Ovary (tissue), 9 donors: ENCODE measurements around the gene PTPN7. TPM values are rescaled to one million over a fixed set of nuclear protein-coding genes. Genes with fewer than 3 reads are reported as not detected.

Experiments
- DNase-seq, 5 donors: peaks; one replicate each; pipeline ENCODE4 v3.0.0-alpha.2; 2019 to 2020
- H3K27ac ChIP-seq, 2 donors: fragments of 200-600 bp; one replicate each; pipeline versions ENCODE4 v1.5.1 to v1.8.0; 2019 to 2022
- H3K27me3 ChIP-seq: fragments of 200-600 bp; one replicate; pipeline ENCODE4 v1.8.0; 2022
- H3K36me3 ChIP-seq: fragments of 200-600 bp; sonication (generic); one replicate; pipeline ENCODE4 v1.5.1; 2019
- H3K4me1 ChIP-seq: one replicate; pipeline ENCODE4 v1.8.1; 2013; ENCODE audit warnings: mild to moderate bottlenecking, moderate library complexity; ENCODE audit not compliant: insufficient read depth
- H3K4me3 ChIP-seq: fragments of 200-600 bp; sonication (generic); one replicate; pipeline ENCODE4 v1.5.1; 2017
- H3K9me3 ChIP-seq, 2 donors: fragments of 200-600 bp in 1 of 2; sonication (generic) in 1 of 2; one replicate each; pipeline versions ENCODE4 v1.5.1 to v1.8.1; 2013 to 2019; ENCODE audit warnings: mild to moderate bottlenecking in 1 of 2, moderate library complexity in 1 of 2
- CTCF ChIP-seq, 3 donors: fragments of 450-650 bp in 2 of 3; fragments of 200-600 bp in 1 of 3; IDR thresholded peaks; one replicate each; pipeline versions ENCODE4 v1.5.1 to v1.8.0; 2016 to 2022; ENCODE audit warnings: antibody characterized with exemption in 3 of 3, mild to moderate bottlenecking in 1 of 3
- EP300 ChIP-seq: sonication (generic); formaldehyde crosslinking; IDR thresholded peaks from one replicate; pipeline ENCODE4 v1.6.1; 2017; ENCODE audit warnings: antibody characterized with exemption
- POLR2A ChIP-seq: fragments of 450-650 bp; IDR thresholded peaks from one replicate; pipeline ENCODE4 v1.6.1; 2017; ENCODE audit warnings: antibody characterized with exemption, mild to moderate bottlenecking, moderate library complexity
- WGBS, 3 donors: extraction: QIAGEN DNeasy Blood & Tissue Kit in 1 of 3; methylation state at CpG; one replicate each; pipeline versions ENCODE4 v1.1.5 to v1.1.7; 2013 to 2017; 5-methylcytosine and 5-hydroxymethylcytosine counted together
- intact Hi-C, 4 donors: fragments of 100-400 bp; cut with DNase I; formaldehyde crosslinking; loops; one replicate each; pipeline versions ENCODE4 v1.11.0 to v1.15.1; 2022 to 2023
- polyA plus RNA-seq, 2 donors: library from polyadenylated mRNA; stranded (reverse); fragments of 200-250 nt in 1 of 2; fragments of 350-450 nt in 1 of 2; fragmentation: Illumina TruSeq in 1 of 2; extraction: RNeasy Lipid Tissue Mini Kit (QIAGEN cat#74804) in 1 of 2; gene quantifications; one replicate each; pipeline ENCODE4 v1.2.3, GENCODE V29; 2013 to 2014
- total RNA-seq, 7 donors: library from RNA; depleted of rRNA in 2 of 7; stranded (reverse); fragments of >200 nt in 2 of 7; fragmentation: NEBNext Ultra II Directional in 3 of 7; extraction: Animal tissue kit (Norgen Biotek cat#: 25700) in 3 of 7; gene quantifications; one replicate each; pipeline versions ENCODE4 v1.1.0 to v1.2.4, GENCODE V29; 2016 to 2023
- donor health status: DM: no; HTN: no; CAD: no; lungs with moderate emphysema.
- donor health status: DM: no; HTN: no; CAD: no.
- donor health status: Bipolar disorder and iron deficiency.
- donor health status: DM: yes; HTN: yes; CAD: no.
- donor health status: DM: no; HTN: no; CAD: no.
- donor health status: DM: yes; HTN: yes; CAD: no.

The PTPN7 gene
- total and polyA plus RNA-seq, 9 donors = 0.58 to 15.4 (median 1.7) TPM

GRCh38 chr1:202107321-202107761, 53.1 kb downstream of the PTPN7 start:
- no peaks in the 10 kb centered on the region for H3K4me1 ChIP-seq
- intact Hi-C loops = no loop called here
- H3K36me3 ChIP-seq = no peaks in the 10 kb centered on the region
- H3K9me3 ChIP-seq = no peaks in the 10 kb centered on the region
- 82 to 89% (median 83%) methylated on average over 5 of the region's 5 CpGs for WGBS, 3 donors
- DNase-seq = no peak
- no peak overlapping the region for H3K27ac ChIP-seq
- H3K4me3 ChIP-seq = no peak overlapping the region
- no peak for TF ChIP-seq EP300
- TF ChIP-seq CTCF (IDR thresholded peaks at IDR 0.05) = no peak
- TF ChIP-seq POLR2A = no peak
- H3K27me3 ChIP-seq = no peaks in the 10 kb centered on the region

GRCh38 chr1:202106340-202107254, 53.8 kb downstream of the PTPN7 start:
- DNase-seq = no peak
- H3K27me3 ChIP-seq = no peaks in the 10 kb centered on the region
- no peaks in the 10 kb centered on the region for H3K36me3 ChIP-seq
- intact Hi-C loops = no loop called here
- no peak overlapping the region for H3K4me3 ChIP-seq
- no peaks in the 10 kb centered on the region for H3K9me3 ChIP-seq
- no peak overlapping the region for H3K27ac ChIP-seq
- no peaks in the 10 kb centered on the region for H3K4me1 ChIP-seq
- 64 to 73% (median 70%) methylated on average over 10 of the region's 10 CpGs for WGBS, 3 donors
- TF ChIP-seq EP300 (no peak), CTCF (IDR thresholded peaks at IDR 0.05) (no peak), POLR2A (no peak)

- intact Hi-C loops = no loop called here
- TF ChIP-seq POLR2A (no peak), CTCF (IDR thresholded peaks at IDR 0.05) (no peak), EP300 (no peak)
- 70 to 77% (median 75%) methylated on average over 10 of the region's 10 CpGs for WGBS, 3 donors
- H3K36me3 ChIP-seq = no peaks in the 10 kb centered on the region
- H3K27me3 ChIP-seq = no peaks in the 10 kb centered on the region
- H3K4me1 ChIP-seq = no peaks in the 10 kb centered on the region
- H3K4me3 ChIP-seq = no peak overlapping the region
- no peaks in the 10 kb centered on the region for H3K9me3 ChIP-seq
- no peak overlapping the region for H3K27ac ChIP-seq
- DNase-seq = no peak
Measured at GRCh38 chr1:202105571-202106339, 54.6 kb downstream of the PTPN7 start.

- intact Hi-C loops = no loop called here
- no peak for TF ChIP-seq POLR2A
- no peak for TF ChIP-seq EP300
- no peak for TF ChIP-seq CTCF (IDR thresholded peaks at IDR 0.05)
- Histone ChIP-seq H3K4me1 (no peaks in the 10 kb centered on the region), H3K9me3 (no peaks in the 10 kb centered on the region), H3K36me3 (no peaks in the 10 kb centered on the region), H3K27ac (no peak overlapping the region), H3K27me3 (no peaks in the 10 kb centered on the region), H3K4me3 (no peak overlapping the region)
- no peak for DNase-seq
- 88 to 92% (median 88%) methylated on average over 10 of the region's 10 CpGs for WGBS, 3 donors
Measured at GRCh38 chr1:202104073-202104472, 56.3 kb downstream of the PTPN7 start.
